HPDE6-E6E7 (cell line): ENCODE data around the gene SCARB1.
A peak's percentile ranks its signal among the peaks of the same experiment; 100 is the strongest.

Source experiments
- DNase-seq: peaks from one replicate; pipeline ENCODE4 v3.0.0; 2011; ENCODE audit warnings: missing footprints; ENCODE audit errors: extremely low spot score

SCARB1 gene

GRCh38 chr12:124774462-124775167 lies 89.0 kb downstream of the SCARB1 start:
- no peak for DNase-seq

DNA sequence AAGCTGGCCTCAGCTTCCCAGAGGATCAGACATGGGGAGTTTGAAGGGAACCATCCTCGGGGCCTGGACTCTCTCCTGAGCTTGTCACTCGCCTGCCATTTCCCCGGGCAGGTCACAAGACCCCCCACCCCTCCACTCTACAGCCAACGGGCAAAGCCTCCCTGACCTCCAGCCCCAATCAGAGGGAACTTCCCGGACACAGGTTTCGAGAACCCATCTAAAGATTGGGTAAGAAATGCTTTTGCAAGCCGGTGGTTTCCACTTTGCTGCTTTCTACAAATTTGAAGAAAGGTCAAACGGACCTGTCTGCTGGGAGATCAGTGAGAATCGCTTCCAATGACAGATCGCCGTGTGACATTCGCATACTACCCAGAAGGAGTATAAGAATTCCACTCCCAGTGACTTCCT lies 89.6 kb downstream of the SCARB1 start:
- DNase-seq, result no peak

DNA sequence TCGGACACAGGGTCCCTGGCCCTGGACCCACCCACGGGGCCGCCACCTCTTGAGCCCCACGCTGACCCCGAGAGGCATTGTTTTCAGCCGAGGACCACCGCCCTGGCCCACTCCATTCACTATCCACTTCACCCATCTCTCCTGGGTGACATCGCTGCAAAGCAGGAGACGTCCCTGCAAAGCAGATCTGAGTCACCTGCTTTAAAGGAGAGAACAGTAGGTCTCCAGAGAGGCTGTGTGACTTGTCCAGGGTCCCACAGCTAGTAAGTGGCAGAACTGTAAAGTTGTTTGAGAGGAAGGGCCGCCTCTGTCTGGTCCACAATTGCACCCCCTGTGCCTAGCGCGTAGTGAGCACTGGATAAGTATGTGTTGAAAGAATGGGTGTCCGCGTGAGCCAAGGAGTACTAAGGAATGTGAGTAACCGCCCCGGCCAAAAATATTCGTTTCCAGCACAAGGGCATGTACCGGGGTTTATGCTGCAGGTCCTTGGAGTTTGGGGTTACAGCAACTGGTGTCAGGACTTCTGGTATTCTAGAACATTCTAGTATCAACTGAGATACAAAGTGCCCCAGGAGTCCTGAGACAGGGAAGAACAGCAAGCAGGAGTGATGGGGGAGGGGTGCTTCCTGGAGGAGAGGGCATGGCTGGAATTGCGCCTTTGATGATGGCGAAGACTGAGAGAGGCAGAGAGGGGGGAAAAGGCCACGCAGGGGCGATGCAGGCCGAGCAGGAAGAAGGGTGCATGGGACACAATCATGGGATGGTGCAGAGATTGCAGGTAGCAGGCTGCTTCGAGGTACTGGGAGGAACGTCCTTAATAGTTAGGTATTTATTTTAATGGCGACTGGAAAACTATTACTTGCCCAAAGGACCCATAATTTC lies 91.1 kb downstream of the SCARB1 start:
- DNase-seq, result no peak

DNA sequence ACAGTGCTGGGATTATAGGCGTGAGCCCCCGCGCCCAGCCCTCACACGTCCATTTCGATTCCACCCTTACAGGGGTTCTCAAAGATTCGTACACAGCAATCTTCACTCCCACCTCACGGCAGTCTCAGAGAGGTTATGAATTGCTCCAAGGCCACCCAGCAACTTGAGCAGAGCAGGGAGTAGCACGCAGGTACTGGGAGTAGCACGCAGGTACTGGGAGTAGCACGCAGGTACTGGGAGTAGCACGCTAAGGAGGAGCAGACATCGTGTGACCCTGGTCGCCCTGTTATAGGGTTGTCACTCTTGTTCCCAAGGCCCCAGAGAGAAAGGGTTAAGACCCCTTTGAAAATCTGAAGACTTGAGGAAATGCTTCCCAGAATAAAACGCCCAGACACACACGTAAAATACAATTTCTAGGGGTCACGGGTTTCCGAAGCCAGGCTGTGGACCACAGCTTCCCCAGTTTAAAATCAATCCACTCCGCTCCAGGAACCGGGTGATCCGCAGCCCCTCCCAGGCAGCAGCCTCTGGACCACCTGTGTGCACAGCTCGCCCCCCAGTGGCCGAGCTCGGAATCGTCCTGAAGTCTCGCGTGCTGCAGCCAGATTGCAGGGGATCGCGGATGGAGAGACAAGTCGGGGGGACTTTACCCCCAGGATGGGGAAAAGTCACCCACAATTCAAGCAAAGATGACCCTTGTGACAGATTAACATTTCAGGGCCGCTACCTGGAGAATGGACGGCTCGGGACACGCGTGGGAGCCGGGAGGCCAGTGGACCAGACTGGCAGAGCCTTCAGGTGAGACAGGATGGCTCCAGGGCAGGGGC lies 92.0 kb downstream of the SCARB1 start:
- peak; percentile 74 for DNase-seq

- DNase-seq, result no peak
Measured at GRCh38 chr12:124770728-124771127, 92.9 kb downstream of the SCARB1 start.

DNA sequence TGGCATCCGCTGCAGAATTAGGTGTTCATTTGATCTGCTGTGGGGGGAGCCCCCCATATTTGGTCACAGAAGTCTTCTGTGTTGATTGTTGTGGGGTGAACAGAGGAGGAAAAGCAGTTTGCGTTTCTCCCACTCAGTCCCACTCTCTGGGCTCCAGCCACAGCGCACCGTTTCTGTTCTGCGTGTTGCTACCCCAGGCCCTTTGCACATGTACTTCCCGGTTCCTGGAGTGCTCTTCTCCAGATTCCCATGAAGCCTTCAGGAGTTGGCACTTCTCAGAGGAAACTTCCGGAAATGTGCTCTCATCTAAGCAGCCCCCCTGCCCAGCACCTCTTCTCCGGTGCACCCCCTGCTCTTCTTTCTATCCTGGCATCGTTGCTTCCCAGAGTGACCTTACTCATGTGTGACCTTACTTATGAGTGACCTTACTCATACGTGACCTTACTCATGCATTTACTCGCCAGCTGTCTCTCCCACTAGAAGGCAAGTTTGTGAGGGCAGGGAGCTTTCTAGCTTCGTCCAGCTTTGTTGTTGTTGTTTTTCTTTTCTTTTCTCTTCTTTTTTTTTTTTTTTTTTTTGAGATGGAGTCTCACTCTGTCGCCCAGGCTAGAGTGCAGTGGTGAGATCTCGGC lies 93.7 kb downstream of the SCARB1 start:
- DNase-seq, result no peak

DNA sequence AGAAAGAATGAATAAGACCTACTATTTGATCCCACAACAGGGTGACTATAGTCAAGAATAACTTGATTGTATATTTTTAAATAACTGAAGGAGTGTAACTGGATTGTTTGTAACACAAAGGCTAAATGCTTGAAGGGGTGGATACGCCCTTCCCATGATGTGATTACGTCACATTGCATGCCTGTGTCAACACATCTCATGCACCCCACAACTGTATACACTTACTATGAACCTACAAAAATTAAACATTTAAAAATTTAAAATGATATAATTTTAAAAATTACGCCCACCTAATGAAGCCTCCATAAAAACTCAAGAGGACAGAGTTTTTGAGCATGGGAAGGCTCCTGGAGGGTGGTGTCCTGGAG lies 94.5 kb downstream of the SCARB1 start:
- no peak for DNase-seq

DNA sequence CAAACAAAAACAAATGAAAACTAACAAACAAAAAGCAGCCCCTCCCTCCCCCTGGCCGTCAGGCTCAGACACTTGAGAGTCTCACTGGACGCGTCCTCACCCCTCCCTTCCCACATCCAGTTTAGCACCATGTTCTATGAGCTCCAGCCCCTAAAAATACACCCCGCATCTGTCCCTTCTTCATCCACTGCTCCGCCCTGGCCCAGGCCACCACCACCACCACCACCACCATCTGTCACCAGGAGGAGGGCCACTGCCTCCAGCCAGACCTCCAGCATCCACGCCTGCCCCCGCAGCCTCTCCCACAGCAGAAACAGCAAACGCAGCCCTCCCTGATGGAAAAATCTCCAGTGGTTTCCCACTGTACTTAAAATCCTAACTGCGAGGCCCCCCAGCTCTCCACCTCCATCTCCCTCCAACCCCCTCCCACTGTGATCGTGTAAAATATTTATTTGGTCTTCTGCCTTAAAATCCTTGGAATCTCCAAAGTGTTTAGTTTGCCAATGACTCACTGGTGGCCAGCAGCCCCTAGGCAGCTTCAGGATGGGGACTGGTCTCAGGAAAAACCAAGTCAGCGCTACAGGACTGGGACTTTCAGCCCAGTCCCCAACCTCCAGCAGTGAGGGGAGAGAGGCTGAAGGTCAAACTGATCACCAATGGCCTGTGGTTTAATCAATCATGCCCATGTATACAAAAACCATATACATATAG lies 95.1 kb downstream of the SCARB1 start:
- DNase-seq, result no peak

DNA sequence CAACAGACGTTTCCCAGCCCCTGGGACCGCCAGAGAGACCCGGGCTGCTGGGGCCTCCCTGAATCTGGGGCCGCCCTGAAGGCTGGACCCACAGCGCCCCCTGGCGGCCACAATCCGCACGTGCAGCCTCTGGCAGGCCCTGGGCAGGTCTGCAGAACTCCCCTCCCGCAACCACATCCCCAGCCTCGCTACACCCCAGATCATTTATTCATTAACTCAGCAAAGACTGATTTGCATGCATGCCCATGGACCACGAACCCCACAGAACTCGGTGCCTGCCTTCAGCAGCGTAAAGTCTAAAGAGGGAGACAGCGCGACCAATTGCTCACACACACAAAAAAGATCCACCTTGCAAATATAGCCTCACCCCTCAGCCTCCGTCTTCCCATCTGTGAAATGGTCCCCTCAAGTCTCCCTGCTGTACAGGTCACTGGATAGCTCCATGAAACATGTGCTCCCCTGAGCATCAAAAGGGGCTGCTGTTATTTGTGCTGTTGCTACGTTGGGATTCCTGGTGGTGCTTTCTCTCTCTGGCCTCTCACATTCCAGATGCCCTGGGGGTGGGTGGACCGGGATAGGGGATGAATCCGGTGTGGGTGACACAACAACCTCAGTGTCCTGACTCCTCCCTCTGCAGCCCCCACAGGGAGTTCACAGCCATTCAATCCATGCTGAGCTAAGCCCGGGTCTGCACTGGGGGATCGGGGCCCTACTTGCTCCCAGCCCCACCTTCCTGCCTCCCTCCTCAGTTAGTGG lies 96.4 kb downstream of the SCARB1 start:
- peak; percentile 77 for DNase-seq

DNA sequence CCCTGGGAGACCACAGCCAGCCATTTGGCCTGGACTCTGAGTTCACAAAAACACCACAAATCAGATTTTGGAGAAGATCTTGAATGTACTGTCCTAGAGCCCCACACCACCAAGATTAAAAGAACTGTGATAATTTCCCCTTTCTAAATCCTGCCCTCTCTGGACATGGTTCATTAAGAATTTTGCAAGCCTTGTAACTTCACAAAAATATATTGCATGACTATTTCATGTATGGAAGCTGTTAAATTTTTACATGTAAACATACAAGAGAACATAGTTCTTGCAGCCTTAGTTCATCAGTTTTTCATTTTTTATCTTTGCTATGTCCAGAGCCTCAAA lies 97.0 kb downstream of the SCARB1 start:
- DNase-seq, result no peak

GRCh38 chr12:124765581-124766489 lies 97.8 kb downstream of the SCARB1 start:
- no peak for DNase-seq

DNA sequence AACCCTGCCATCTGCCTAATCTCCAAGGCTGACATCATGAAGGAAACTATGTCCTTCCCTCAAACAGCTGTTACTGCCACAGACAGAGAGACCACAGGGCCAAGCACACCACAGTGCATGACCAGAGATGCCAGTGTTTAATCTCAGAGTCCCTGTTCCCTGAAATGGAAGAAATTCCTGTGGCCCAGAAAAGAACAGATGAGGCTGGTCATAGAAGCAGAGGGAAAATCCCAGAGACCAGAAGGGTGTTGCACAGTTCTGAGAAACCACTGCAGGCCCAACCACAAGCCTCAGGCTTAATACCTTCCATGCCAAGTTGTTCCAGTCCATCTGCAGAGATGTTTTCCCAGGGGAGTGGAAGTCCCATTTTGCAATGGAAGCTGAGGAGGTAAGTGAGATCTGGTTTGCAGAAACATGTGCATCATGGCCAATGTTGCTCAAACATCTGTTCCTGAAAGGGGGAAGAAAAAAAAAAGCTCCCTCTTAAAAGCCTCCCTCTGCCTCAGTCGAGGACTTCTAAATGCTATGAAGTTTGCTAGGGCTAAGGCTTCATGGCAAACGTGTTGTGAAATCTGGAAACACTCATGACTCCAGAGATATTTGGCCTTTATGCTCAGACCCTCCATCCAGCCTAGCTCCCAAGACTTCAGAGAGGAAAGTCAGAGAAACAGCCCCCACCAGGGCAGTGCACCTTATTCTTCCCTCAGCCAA lies 98.6 kb downstream of the SCARB1 start:
- DNase-seq, result no peak

- DNase-seq, result no peak
Measured at GRCh38 chr12:124764451-124764850, 99.2 kb downstream of the SCARB1 start.

GRCh38 chr12:124763594-124763979 lies 100.1 kb downstream of the SCARB1 start:
- no peak for DNase-seq

DNA sequence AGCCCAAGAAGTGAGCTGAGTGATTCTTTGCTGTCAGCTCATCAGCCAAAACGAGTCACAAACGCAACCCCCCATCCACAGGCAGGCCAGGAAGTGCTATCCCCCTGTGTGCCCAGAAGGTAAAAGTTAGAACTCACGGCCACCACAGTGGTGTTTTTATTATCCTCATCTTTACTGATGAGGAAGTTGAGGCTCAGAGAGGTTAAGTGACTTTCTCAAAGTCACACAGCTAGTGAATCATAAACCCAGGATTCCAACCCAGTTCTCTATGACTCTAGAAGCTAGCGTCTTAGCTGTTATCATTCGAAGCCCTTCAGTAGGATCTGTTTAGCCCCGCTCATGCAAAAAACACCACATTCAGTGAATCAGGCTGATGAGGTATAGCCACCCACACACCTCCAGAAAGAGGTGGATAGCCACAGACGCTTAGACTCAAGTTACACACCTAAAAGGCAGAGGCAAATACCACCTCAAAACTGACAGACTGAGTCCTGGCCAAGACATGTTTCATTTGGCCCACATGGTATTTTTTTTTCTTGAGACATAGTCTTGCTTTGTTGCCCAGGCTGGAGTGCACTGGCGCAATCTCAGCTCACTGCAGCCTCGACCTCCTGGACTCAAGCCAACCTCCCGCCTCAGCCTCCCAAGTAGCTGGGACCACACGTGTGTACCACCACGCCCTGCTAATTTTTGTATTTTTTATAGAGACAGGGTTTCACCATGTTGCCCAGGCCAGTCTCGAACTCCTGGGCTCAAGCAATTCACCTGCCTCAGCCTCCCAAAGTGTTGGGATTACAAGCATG lies 100.7 kb downstream of the SCARB1 start:
- no peak for DNase-seq

GRCh38 chr12:124762384-124762783 lies 101.3 kb downstream of the SCARB1 start:
- DNase-seq, result no peak

DNA sequence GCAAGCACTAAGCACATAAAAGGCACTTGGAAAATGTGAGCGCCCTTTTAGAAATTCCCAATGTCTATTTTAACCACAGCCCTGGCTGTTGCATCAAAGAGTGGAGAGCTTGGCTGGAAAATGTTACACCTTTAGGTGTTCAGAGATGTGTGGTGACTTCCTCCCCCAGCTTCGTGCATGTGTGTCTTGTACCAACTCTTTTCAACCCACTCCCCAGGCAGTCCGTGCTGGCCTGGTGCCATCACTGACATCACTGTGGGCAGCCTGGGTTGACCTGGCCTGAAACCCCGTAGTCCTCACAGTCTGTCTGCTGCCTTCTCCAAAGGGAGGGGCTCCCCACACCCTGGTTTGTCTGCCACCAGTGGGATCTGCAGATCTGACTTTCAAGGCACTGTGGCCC lies 101.8 kb downstream of the SCARB1 start:
- no peak for DNase-seq

DNA sequence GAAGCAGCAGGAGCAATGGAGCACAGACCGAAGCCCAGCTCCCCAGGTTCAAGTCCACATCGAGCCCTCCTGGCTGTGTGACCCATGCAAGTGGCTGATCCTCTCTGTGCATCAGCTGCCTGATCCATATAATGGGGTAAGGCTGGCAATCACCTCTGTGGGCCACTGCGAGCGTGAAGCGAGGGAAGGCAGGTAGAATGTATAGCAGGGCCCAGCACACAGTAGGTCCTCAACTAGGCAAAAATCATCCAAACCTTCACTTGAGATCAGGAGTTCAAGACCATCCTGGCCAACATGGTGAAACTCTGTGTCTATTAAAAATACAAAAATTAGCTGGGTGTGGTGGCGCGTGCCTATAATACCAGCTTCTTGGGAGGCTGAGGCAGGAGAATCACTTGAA lies 102.6 kb downstream of the SCARB1 start:
- DNase-seq, result no peak
